DLD1 (cell line): Measurements from ENCODE around the gene PGAM4.
"Not testable (repeated sequence)": the region's sequence is repeated elsewhere in the genome, so short reads cannot be mapped to it uniquely, and the experiment has no call there.

Experiments
- in situ Hi-C: cut with HindIII; loops from 2 replicates; pipeline ENCODE4 v1.10.0; 2017; ENCODE audit warnings: low sequenced_read_pairs

PGAM4 gene

GRCh38 chrX:77930581-77930980 is 38.9 kb downstream of the PGAM4 start:
- in situ Hi-C loops, result no loop called here

- in situ Hi-C loops, result no loop called here
These were observed 43.7 kb downstream of the PGAM4 start for GRCh38 chrX:77925764-77926163.

- in situ Hi-C loops, result no loop called here
These were observed 45.0 kb downstream of the PGAM4 start for GRCh38 chrX:77924320-77924859.

- in situ Hi-C loops, result no loop called here
These were observed 46.7 kb downstream of the PGAM4 start for GRCh38 chrX:77922787-77923186.

GRCh38 chrX:77919370-77919769 is 50.1 kb downstream of the PGAM4 start:
- in situ Hi-C loops, result not testable (repeated sequence)

- in situ Hi-C loops, result no loop called here
These were observed 50.9 kb downstream of the PGAM4 start for GRCh38 chrX:77918568-77918967.
